ENCODE measurements around the gene POU6F2.

POU6F2 gene

DNA sequence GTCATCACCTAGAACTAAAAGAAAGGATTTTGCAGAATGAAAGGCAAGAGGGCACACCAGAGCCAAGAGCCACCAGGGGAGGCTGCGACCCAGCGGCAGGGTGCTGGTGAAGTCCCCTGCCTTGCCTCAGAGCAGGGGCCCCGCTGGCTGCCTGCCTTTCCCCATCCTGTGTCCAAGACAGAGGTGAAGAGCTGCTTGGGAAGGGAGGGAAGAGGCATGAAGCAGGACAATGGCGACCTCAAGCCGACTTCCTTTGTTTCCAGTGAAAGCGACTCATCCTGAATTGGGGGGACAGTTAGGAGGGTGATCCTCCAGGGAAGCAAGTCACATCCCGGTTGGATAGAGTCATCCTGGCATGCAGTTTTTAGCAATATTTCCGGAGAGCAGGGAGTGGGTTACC lies 333.0 kb downstream of the POU6F2 start:
- no peaks in the 10 kb centered on the region for H3K9me3 ChIP-seq (ENCODE audit: insufficient read depth, low read depth, low read length)

DNA sequence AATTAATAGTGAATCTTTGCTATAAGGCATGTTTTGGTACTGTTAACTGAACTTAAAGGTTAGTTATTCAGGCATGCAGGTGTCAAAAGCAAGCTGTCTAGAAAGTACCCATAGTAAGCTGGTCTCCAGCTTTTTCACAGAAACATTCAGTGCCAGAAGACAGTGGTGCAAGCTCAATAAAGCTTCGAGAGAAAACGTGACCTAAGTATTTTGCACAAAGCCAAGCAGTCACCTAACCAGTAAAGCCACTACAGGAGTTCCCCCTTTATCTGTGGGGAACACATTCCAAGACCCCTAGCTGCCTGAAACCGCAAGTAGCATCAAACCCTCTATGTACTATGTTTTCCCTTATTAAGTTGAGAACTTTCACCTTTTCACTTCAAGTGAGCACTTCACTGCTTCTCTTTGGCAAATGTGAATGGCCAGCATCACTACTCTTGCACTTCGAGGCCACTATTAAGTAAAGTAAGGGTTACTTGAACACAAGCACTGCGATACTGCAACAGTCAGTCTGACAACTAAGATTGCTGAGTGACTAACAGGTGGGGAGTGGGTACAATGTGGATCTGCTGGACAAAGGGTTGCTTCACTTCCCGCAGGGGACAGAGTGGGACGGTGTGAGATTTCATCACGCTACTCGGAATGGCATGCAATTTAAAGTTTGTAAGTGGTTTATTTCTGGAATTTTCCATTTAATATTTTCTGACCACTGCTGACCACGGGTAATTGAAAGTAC lies 334.7 kb downstream of the POU6F2 start:
- Histone ChIP-seq H3K9ac (ENCODE audit: low read depth, low read length, poor library complexity, severe bottlenecking) (no peak overlapping the region), H3K4me1 (ENCODE audit: insufficient read depth, low read length, poor library complexity, severe bottlenecking) (no peaks in the 10 kb centered on the region), H3K9me2 (replicated peaks; ENCODE audit: low read depth, low read length) (no peaks in the 10 kb centered on the region), H3K4me2 (ENCODE audit: low read depth, low read length, poor library complexity, severe bottlenecking) (no peak overlapping the region), H2AFZ (ENCODE audit: low read length) (no peak overlapping the region), H3K27me3 (ENCODE audit: insufficient read depth, low read length, poor library complexity, severe bottlenecking) (no peaks in the 10 kb centered on the region), H3K9me3 (ENCODE audit: insufficient read depth, low read depth, low read length) (no peaks in the 10 kb centered on the region), H3F3A (ENCODE audit: low read depth) (no peaks in the 10 kb centered on the region), H3K4me3 (ENCODE audit: low read length, poor library complexity, severe bottlenecking) (no peak overlapping the region), H3K36me3 (ENCODE audit: insufficient read depth, low read length) (no peaks in the 10 kb centered on the region), H3K79me2 (ENCODE audit: insufficient read depth, low read length) (no peaks in the 10 kb centered on the region), H4K20me1 (ENCODE audit: insufficient read depth, low read length, poor library complexity, severe bottlenecking) (no peaks in the 10 kb centered on the region)
- no peak for TF ChIP-seq EZH2phosphoT487 (IDR thresholded peaks at IDR 0.05; ENCODE audit: borderline replicate concordance)
- TF ChIP-seq, protein P1, sequence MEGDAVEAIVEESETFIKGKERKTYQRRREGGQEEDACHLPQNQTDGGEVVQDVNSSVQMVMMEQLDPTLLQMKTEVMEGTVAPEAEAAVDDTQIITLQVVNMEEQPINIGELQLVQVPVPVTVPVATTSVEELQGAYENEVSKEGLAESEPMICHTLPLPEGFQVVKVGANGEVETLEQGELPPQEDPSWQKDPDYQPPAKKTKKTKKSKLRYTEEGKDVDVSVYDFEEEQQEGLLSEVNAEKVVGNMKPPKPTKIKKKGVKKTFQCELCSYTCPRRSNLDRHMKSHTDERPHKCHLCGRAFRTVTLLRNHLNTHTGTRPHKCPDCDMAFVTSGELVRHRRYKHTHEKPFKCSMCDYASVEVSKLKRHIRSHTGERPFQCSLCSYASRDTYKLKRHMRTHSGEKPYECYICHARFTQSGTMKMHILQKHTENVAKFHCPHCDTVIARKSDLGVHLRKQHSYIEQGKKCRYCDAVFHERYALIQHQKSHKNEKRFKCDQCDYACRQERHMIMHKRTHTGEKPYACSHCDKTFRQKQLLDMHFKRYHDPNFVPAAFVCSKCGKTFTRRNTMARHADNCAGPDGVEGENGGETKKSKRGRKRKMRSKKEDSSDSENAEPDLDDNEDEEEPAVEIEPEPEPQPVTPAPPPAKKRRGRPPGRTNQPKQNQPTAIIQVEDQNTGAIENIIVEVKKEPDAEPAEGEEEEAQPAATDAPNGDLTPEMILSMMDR (conservative IDR thresholded peaks at IDR 0.05; ENCODE audit: low read length): no peak

More for the DNA sequence above, 333.0 kb downstream of the POU6F2 start:
- Histone ChIP-seq H3K79me2 (ENCODE audit: insufficient read depth, low read length) (no peaks in the 10 kb centered on the region), H4K20me1 (ENCODE audit: insufficient read depth, low read length, poor library complexity, severe bottlenecking) (no peaks in the 10 kb centered on the region), H3K4me2 (ENCODE audit: low read depth, low read length, poor library complexity, severe bottlenecking) (no peak overlapping the region), H3K9ac (ENCODE audit: low read depth, low read length, poor library complexity, severe bottlenecking) (no peak overlapping the region), H3K4me1 (ENCODE audit: insufficient read depth, low read length, poor library complexity, severe bottlenecking) (no peaks in the 10 kb centered on the region), H3K36me3 (ENCODE audit: insufficient read depth, low read length) (no peaks in the 10 kb centered on the region), H2AFZ (ENCODE audit: low read length) (no peak overlapping the region), H3K9me2 (replicated peaks; ENCODE audit: low read depth, low read length) (no peaks in the 10 kb centered on the region), H3K27me3 (ENCODE audit: insufficient read depth, low read length, poor library complexity, severe bottlenecking) (no peaks in the 10 kb centered on the region), H3F3A (ENCODE audit: low read depth) (no peaks in the 10 kb centered on the region), H3K4me3 (ENCODE audit: low read length, poor library complexity, severe bottlenecking) (no peak overlapping the region)
- TF ChIP-seq, protein P1 (conservative IDR thresholded peaks at IDR 0.05; ENCODE audit: low read length): no peak
- TF ChIP-seq EZH2phosphoT487 (IDR thresholded peaks at IDR 0.05; ENCODE audit: borderline replicate concordance): no peak

DNA sequence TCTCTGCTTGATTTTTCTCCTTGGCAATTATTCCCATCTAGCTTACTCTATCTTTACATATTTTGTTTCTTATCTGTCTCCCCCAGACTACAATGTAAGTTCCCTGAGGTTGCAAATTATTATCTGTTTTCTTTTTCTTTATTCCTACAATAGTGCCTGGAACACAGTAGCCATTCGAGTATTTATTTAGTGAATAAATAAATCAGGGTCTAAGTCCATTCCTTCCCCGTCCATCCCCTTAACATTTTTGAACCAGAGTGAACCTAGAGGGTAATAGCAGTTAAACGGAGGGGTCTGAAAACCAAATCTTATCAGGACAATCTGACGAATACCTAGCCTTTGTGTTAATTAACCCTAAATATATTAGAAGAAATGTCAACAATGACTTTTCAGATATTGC lies 335.7 kb downstream of the POU6F2 start:
- Histone ChIP-seq H3K36me3 (ENCODE audit: insufficient read depth, low read length) (no peaks in the 10 kb centered on the region), H3K4me1 (ENCODE audit: insufficient read depth, low read length, poor library complexity, severe bottlenecking) (no peaks in the 10 kb centered on the region), H3K27me3 (ENCODE audit: insufficient read depth, low read length, poor library complexity, severe bottlenecking) (no peaks in the 10 kb centered on the region), H3K79me2 (ENCODE audit: insufficient read depth, low read length) (no peaks in the 10 kb centered on the region), H3K4me3 (ENCODE audit: low read length, poor library complexity, severe bottlenecking) (no peak overlapping the region), H4K20me1 (ENCODE audit: insufficient read depth, low read length, poor library complexity, severe bottlenecking) (no peaks in the 10 kb centered on the region), H3K9me2 (replicated peaks; ENCODE audit: low read depth, low read length) (no peaks in the 10 kb centered on the region), H3K9ac (ENCODE audit: low read depth, low read length, poor library complexity, severe bottlenecking) (no peak overlapping the region), H3F3A (ENCODE audit: low read depth) (no peaks in the 10 kb centered on the region), H3K9me3 (ENCODE audit: insufficient read depth, low read depth, low read length) (no peaks in the 10 kb centered on the region), H2AFZ (ENCODE audit: low read length) (no peak overlapping the region), H3K4me2 (ENCODE audit: low read depth, low read length, poor library complexity, severe bottlenecking) (no peak overlapping the region)
- TF ChIP-seq, protein P1 (conservative IDR thresholded peaks at IDR 0.05; ENCODE audit: low read length): no peak
- no peak for TF ChIP-seq EZH2phosphoT487 (IDR thresholded peaks at IDR 0.05; ENCODE audit: borderline replicate concordance)

Measured in Loucy (cell line).